Transverse colon (tissue), 4 donors: ENCODE results near the gene SDSL. TPM values are rescaled to one million over a fixed set of nuclear protein-coding genes. Genes with fewer than 3 reads are reported as not detected.

ENCODE experiments used
- DNase-seq: peaks from one replicate; pipeline ENCODE4 v3.0.0-alpha.2; 2019
- H3K27ac ChIP-seq, 4 donors: fragments of 200-600 bp; sonication (generic); 2 replicates each; pipeline ENCODE4 v1.5.1; 2016 to 2018; ENCODE audit warnings: inconsistent platforms in 4 of 4
- H3K27me3 ChIP-seq: fragments of 200-600 bp; sonication (generic); 2 replicates; pipeline ENCODE4 v1.5.1; 2017; ENCODE audit warnings: inconsistent platforms
- H3K36me3 ChIP-seq, 4 donors: fragments of 200-600 bp; sonication (generic); 2 replicates each; pipeline ENCODE4 v1.5.1; 2017 to 2019; ENCODE audit warnings: inconsistent platforms in 4 of 4
- H3K4me1 ChIP-seq, 4 donors: fragments of 200-600 bp; sonication (generic); 2 replicates each; pipeline ENCODE4 v1.5.1; 2017 to 2020; ENCODE audit warnings: inconsistent platforms in 4 of 4
- H3K4me3 ChIP-seq, 4 donors: fragments of 200-600 bp; sonication (generic); 1 replicate in 1 of 4; 2 replicates in 3 of 4; pipeline versions ENCODE4 v1.5.1 to v1.6.1; 2017 to 2019; ENCODE audit warnings: inconsistent platforms in 4 of 4
- H3K9me3 ChIP-seq, 2 donors: fragments of 200-600 bp; sonication (generic); 2 replicates each; pipeline ENCODE4 v1.5.1; 2017 to 2019; ENCODE audit warnings: inconsistent platforms in 2 of 2
- EP300 ChIP-seq: sonication (generic); formaldehyde crosslinking; IDR thresholded peaks from one replicate; pipeline ENCODE4 v1.6.1; 2017; ENCODE audit warnings: antibody characterized with exemption, low read depth
- POLR2A ChIP-seq: fragments of 450-650 bp; IDR thresholded peaks from one replicate; pipeline ENCODE4 v1.6.1; 2016; ENCODE audit warnings: antibody characterized with exemption, mild to moderate bottlenecking, moderate library complexity
- POLR2AphosphoS5 ChIP-seq, 3 donors: sonication (generic); formaldehyde crosslinking; IDR thresholded peaks; one replicate each; pipeline ENCODE4 v1.6.1; 2016; ENCODE audit warnings: antibody characterized with exemption in 3 of 3
- WGBS, 2 donors: methylation state at CpG; one replicate each; pipeline ENCODE4 v1.1.5; 2018; ENCODE audit warnings: low coverage in 1 of 2; 5-methylcytosine and 5-hydroxymethylcytosine counted together
- in situ Hi-C, 4 donors: fragments of 200-750 bp; cut with MboI; loops; one replicate each; pipeline versions ENCODE4 v1.15.0 to v1.15.1; 2017; ENCODE audit warnings: low sequenced_read_pairs in 3 of 4, low pct_ligation_motif_present in 1 of 4, low pct_unique_long_range_greater_than_20kb in 1 of 4
- intact Hi-C: fragments of 100-400 bp; cut with DNase I; formaldehyde crosslinking; loops from one replicate; pipeline ENCODE4 v1.15.1; 2023; ENCODE audit warnings: low total_unique reads
- total RNA-seq, 4 donors: library from RNA; depleted of rRNA; stranded (reverse); fragments of >200 nt; gene quantifications; one replicate each; pipeline ENCODE4 v1.1.0, GENCODE V29; 2016
- TF ChIP-seq, protein P1 (sequence below), 5 experiments: fragments of 200-600 bp in 3 of 5; fragments of 450-650 bp in 2 of 5; sonication (generic) in 3 of 5; IDR thresholded peaks; 1 replicate in 2 of 5; 2 replicates in 3 of 5; pipeline ENCODE4 v1.5.1; 2016 to 2017; ENCODE audit warnings: antibody characterized with exemption in 5 of 5, inconsistent platforms in 3 of 5, mild to moderate bottlenecking in 2 of 5, moderate library complexity in 1 of 5

Gene SDSL
- total RNA-seq, 4 donors from 2014 or later: 7.4 to 16.8 (median 13.1) TPM

DNA sequence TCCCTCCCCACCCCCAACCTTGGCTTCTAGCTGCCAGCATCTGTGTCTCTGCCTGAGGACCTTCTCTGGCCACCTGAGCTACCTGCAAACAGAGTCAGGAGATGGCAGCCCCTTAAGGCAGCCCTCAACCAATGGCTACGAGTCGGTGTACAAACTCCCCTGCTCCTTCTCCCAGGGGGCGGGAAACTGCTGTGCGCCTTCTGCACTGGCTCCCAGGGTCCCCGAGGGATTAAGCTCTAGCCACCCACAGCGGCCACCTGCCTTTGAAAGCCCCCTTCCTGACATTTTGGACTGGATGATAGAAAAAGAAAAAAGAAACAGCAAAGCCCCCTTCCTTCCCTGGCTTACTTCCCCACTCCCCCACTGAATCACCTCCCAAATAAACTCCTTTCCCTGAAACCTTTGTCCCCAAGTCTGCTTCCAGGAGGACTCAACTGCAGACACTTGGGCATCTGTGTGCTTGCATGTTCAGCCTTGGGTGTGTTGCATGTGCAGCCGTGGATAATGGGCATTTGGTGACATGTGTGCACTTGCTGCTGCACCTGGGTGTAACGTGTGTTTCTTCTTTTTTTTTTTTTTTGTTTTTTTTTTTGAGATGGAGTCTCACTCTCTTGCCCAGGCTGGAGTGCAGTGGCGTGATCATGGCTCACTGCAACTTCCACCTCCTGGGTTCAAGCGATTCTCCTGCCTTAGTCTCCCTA, 24.5 kb upstream of the SDSL start:
- H3K9me3 ChIP-seq: no peaks in the 10 kb centered on the region
- no peak for DNase-seq
- H3K27ac ChIP-seq: no peak overlapping the region
- H3K27me3 ChIP-seq: peaks cover 5% of the 10 kb centered on the region
- H3K36me3 ChIP-seq: no peaks in the 10 kb centered on the region
- H3K4me1 ChIP-seq: no peaks in the 10 kb centered on the region
- 57% methylated on average over 10 of the region's 10 CpGs; no CpG with 5 or more reads in 1 of the 2 donors for WGBS, 2 donors
- TF ChIP-seq, protein P1, sequence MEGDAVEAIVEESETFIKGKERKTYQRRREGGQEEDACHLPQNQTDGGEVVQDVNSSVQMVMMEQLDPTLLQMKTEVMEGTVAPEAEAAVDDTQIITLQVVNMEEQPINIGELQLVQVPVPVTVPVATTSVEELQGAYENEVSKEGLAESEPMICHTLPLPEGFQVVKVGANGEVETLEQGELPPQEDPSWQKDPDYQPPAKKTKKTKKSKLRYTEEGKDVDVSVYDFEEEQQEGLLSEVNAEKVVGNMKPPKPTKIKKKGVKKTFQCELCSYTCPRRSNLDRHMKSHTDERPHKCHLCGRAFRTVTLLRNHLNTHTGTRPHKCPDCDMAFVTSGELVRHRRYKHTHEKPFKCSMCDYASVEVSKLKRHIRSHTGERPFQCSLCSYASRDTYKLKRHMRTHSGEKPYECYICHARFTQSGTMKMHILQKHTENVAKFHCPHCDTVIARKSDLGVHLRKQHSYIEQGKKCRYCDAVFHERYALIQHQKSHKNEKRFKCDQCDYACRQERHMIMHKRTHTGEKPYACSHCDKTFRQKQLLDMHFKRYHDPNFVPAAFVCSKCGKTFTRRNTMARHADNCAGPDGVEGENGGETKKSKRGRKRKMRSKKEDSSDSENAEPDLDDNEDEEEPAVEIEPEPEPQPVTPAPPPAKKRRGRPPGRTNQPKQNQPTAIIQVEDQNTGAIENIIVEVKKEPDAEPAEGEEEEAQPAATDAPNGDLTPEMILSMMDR (IDR thresholded peaks at IDR 0.05): no peak
- no peak for TF ChIP-seq EP300
- TF ChIP-seq POLR2A: no peak
- no peak for TF ChIP-seq POLR2AphosphoS5 (IDR thresholded peaks at IDR 0.05)
- no peak overlapping the region for H3K4me3 ChIP-seq
- in situ Hi-C loops: no loop called here
- intact Hi-C loops: no loop called here

DNA sequence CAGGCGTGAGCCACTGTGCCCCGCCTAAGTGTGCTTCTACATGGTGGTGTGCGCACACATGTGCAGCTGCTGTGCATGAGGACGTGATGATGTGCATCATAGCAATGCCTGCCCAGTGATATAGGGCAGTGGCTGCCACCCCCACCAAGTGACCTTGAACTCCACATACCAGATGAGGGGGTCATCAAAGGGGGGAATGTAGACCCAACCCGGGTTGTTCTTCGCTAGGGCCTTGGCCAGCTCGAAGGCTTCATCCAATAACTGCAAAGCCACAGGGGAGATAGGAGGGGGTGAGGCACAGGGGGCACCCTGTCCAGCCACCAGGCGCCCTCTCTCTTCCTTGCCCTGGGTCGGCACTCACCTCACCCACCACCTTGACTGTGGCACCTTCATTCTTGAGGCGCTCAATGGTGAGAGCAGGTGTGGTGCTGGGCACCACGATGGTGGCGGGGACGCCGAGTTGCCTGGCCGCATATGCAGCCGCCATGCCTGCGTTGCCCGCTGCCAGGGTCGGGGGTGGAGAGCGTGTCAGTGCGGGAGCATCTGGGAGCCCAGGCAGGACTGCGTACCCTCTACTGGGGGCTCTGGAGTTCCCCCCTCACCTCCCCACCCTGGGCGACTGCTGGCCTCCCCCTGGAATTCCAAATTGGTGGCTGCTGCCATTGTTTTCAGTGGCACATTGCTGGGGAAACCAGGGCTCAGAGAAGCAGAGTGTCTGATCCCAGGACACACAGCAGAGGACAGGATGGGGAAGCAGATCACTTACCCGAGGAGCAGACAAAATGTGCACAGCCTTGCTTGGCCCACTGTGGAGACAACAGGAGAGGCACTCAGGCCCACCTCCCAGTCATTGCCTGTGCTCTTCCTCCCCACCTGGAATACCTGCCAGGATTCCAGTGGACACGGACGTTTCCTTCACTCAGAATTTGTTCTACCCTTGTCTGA, 23.6 kb upstream of the SDSL start:
- no peak for DNase-seq
- no peaks in the 10 kb centered on the region for H3K36me3 ChIP-seq
- no peak for TF ChIP-seq POLR2AphosphoS5 (IDR thresholded peaks at IDR 0.05)
- no peak for TF ChIP-seq POLR2A
- no peak for TF ChIP-seq EP300
- TF ChIP-seq, protein P1 (IDR thresholded peaks at IDR 0.05): no peak
- intact Hi-C loops: no loop called here
- in situ Hi-C loops: no loop called here
- WGBS, 2 donors: 81% methylated on average over 24 of the region's 26 CpGs; no CpG with 5 or more reads in 1 of the 2 donors
- no peaks in the 10 kb centered on the region for H3K9me3 ChIP-seq
- no peaks in the 10 kb centered on the region for H3K4me1 ChIP-seq
- H3K27ac ChIP-seq: no peak overlapping the region
- H3K4me3 ChIP-seq: no peak overlapping the region
- H3K27me3 ChIP-seq: peaks cover 5% of the 10 kb centered on the region

DNA sequence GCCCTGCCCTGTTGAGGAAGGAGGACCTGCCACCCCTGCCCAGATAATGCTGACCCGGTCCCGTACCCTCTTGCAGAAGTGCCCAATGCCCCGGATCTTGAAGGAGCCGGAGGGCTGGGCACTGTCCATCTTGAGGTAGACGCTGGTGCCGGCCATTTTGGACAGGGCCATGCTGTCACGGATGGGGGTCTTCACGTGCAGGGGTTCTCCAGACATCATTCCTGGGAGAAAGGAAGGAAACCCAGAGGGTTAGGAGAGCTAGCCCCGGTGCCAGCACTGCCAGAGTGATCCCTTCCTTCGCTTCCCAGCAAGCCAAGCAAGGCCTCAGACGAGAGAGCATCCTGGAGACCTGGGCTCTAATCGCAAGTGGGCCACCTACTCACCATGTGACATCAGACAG, 22.7 kb upstream of the SDSL start:
- in situ Hi-C loops: no loop called here
- 80% methylated on average over 12 of the region's 12 CpGs; no CpG with 5 or more reads in 1 of the 2 donors for WGBS, 2 donors
- Histone ChIP-seq H3K4me3 (no peak overlapping the region), H3K27me3 (peaks cover 5% of the 10 kb centered on the region), H3K4me1 (peaks cover 0 to 4% (median 0%) of the 10 kb centered on the region in 4 donors), H3K9me3 (no peaks in the 10 kb centered on the region), H3K36me3 (no peaks in the 10 kb centered on the region), H3K27ac (no peak overlapping the region)
- DNase-seq: no peak
- intact Hi-C loops: no loop called here
- no peak for TF ChIP-seq EP300
- TF ChIP-seq, protein P1 (IDR thresholded peaks at IDR 0.05): no peak
- TF ChIP-seq POLR2A: no peak
- no peak for TF ChIP-seq POLR2AphosphoS5 (IDR thresholded peaks at IDR 0.05)

DNA sequence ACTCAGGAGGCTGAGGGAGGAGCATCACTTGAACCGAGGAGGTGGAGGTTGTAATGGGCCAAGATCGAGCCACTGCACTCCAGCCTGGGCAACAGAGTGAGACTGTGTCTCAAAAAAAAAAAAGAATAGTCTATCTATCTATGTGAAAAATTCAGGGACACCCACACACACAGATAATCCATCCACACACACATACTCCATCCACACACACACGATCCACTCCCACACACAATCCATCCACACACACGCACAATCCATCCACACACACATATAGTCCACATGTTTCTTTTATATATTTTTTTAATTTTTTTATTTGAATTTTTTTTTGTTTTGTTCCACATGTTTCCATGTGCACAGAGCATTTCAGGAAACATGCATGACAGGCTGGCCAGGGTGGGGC, 21.8 kb upstream of the SDSL start:
- intact Hi-C loops (no loop called here), in situ Hi-C loops (no loop called here)
- H3K27me3 ChIP-seq: peaks cover 5% of the 10 kb centered on the region
- WGBS, 2 donors: 75 to 92% methylated on average over 3 to 4 of the region's 4 CpGs
- peaks cover 0 to 4% (median 0%) of the 10 kb centered on the region in 4 donors for H3K4me1 ChIP-seq
- TF ChIP-seq POLR2A: no peak
- no peaks in the 10 kb centered on the region for H3K9me3 ChIP-seq
- no peaks in the 10 kb centered on the region for H3K36me3 ChIP-seq
- DNase-seq: no peak
- no peak overlapping the region for H3K27ac ChIP-seq
- H3K4me3 ChIP-seq: no peak overlapping the region
